HL-60/S4 treated with retinoic acid at 250 ng/mL for 4 days and 3 days (cell line): Measurements from ENCODE around the gene TRMT61A.

Experiments
- in situ Hi-C: fragments of 300-500 bp; cut with MboI; formaldehyde crosslinking; loops from 2 replicates; pipeline ENCODE4 v1.7.0; 2022; ENCODE audit warnings: low sequenced_read_pairs

Gene TRMT61A

GRCh38 chr14:103561381-103562178 lies 32.6 kb downstream of the TRMT61A start:
- in situ Hi-C loops, result no loop called here

GRCh38 chr14:103562179-103562428 lies 33.1 kb downstream of the TRMT61A start:
- in situ Hi-C loops, result no loop called here

- in situ Hi-C loops, result no loop called here
Observed at GRCh38 chr14:103562429-103563225, 33.6 kb downstream of the TRMT61A start, which contains the start of the genes BAG5 and COA8. Gene BAG5, minus strand, starts transcription at chr14:103562657. Its CDS starts 1,493 bp downstream, at chr14:103561164. Gene COA8, plus strand, starts transcription at chr14:103562960. Its CDS starts 42 bp downstream, at chr14:103563002.

GRCh38 chr14:103563226-103563620 lies 34.2 kb downstream of the TRMT61A start:
- in situ Hi-C loops, result no loop called here

- in situ Hi-C loops, result no loop called here
Observed at GRCh38 chr14:103563844-103564505, 35.0 kb downstream of the TRMT61A start.

- in situ Hi-C loops, result no loop called here
Observed at GRCh38 chr14:103568952-103569351, 40.0 kb downstream of the TRMT61A start.

- in situ Hi-C loops, result no loop called here
Observed at GRCh38 chr14:103569408-103569807, 40.4 kb downstream of the TRMT61A start.

GRCh38 chr14:103574104-103574503 lies 45.1 kb downstream of the TRMT61A start:
- in situ Hi-C loops, result no loop called here

- in situ Hi-C loops, result no loop called here
Observed at GRCh38 chr14:103574707-103575285, 45.8 kb downstream of the TRMT61A start.

GRCh38 chr14:103576371-103577024 lies 47.5 kb downstream of the TRMT61A start:
- in situ Hi-C loops, result no loop called here

- in situ Hi-C loops, result no loop called here
Observed at GRCh38 chr14:103578401-103579075, 49.5 kb downstream of the TRMT61A start.

GRCh38 chr14:103581206-103581605 lies 52.2 kb downstream of the TRMT61A start:
- in situ Hi-C loops, result no loop called here

- in situ Hi-C loops, result no loop called here
Observed at GRCh38 chr14:103581954-103582703, 53.1 kb downstream of the TRMT61A start.

- in situ Hi-C loops, result no loop called here
Observed at GRCh38 chr14:103584326-103584915, 55.4 kb downstream of the TRMT61A start.
